Measurements from ENCODE around the gene PFDN1.

Gene PFDN1

DNA sequence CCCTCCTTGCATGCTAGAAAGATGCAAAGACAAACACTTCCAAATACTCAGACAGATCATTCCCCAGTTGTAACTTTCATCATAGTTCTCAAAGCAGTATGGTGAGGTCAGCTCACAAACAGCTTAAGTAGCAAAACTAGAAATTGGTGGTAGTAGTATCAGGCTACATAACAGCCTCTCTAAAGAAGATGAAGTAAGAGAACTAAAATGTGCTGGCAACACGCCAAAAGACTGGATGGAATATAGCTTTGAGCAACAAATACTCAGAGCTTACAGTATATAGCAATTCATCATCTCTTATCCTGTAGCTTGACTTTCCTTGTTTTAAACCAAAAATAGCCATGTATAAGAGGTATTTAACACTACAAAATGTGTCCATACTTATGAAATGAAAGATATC is 7.5 kb downstream of the PFDN1 start:
- peak; percentile 58 for DNase-seq

DNA sequence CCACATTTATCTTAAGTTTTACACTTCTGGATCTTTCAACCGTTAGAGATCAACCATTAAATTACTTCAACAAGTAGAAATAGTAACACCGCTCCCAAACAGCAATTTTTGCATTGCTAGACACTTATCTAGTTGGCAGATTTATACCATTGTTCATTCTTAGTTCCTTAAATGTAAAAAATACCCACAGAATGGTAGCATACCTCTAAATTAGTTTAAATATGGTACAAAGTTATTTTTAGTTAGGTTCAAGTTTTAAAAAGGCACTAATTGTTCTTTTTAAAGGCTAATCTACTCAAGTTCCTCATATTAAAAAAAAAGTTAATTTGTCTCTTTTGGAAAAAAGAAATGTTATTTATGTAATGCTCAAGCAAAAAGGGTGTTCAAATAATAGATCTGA is 8.1 kb downstream of the PFDN1 start:
- no peak for DNase-seq

DNA sequence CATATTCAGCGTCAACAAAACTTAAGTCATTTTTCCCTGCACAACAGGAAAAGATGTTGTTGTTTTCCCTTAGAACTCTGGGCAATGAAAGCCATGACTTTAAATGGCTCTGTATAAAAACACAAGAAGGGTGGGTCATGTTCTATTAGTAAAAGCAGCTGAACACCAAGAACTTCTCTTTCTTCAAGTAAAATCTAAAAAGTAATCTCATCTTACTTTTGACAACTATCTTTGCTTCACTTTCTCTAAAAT is 9.1 kb downstream of the PFDN1 start:
- DNase-seq = no peak

DNA sequence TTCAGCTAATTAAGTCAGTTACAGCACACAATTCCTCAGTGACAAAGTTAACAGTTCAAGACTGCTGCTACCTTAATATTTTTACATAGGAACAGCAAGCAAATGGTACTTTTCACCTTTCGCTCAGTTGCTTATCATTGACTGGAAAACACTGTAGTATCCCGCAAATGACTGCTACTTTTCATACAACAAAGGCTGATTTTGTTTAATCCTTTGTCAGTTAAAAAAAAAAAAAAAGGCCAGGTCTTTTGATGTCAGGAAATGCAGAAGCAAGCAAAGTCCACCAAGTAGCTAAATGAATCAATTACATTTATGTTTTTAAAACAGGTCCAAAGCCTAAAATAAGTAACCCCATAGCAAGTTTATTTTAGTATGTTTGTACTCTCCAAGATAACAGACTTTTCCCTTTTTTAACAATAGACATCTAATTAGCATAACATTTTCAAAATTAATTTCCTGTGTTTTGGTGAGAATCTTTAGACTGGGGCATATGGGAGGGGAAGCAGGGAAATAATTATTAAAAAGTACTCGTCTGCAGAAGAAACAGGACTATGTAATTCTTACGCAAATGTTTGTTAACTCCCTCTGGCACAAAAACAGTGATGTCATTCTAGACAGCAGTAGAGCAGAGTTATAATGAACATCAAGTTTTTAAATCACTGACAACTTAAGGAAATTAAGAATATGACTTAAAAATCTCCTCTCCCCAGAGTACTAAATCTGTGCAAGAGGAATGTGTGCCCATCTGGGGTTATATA is 9.6 kb downstream of the PFDN1 start:
- DNase-seq = no peak

DNA sequence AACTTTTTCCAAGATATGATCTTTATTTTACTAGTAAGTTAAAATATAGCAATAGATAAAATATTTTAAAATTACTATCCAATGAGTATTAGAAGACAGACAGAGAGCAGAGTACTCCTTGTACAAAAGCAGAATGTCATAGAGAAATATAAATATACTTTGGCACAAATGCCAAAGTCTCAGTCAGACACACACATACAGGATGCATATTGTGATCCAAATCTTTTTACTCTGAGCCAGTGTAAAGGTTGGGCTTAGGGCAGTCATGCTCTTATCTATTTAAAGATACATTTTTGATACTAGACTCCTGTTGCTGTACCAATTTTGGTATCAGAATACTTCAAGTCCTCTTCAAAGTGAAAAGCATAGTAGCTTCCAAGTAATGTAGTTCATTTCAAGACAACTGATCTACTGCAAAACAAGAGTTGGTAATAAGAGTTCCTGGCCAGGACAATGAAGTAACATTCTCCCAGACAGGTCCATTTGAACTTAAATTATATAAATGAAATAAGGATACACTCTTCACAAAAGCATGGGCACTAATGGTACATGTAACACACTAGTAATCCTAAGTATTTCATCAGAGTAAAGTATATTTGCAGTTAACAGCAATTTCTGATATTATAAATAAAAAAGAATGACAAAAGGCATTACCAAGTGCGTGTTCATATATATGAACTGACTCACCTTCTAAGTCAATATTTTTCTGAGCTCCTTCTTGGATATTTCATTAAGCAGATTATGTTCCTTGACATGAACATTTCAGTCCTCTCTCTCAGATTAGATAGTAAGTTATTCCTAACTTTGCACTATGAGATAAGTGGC is 10.5 kb downstream of the PFDN1 start:
- DNase-seq = no peak

DNA sequence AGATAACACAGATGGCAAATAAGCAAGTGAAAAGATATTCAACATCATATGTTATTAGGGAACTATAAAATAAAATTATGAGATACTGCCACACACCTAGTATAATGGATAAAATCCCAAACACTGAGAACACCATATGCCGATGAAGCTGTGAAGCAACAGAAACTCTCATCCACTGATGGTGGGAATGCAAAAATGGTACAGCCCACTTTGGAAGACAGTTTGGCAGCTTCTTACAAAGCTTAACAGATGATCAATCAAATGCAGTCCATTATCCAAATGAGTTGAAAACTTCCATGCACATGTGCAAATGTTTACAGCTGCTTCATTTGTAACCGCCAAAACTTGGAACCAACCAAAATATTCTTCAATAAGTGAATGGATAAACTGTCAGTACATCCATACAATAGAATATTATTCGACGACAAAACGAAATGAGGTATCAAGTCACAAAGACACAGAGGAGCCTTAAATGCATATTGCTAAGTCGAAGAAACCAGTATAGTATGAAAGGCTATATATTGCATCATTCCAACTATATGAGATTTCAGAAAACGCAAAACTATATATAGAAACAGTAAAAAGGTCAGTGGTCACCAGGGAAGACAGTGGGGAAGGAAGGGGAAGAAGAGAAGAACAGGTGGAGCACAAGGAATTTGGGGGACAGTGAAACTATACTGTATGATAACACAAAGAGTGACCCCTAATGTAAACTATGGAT is 14.9 kb downstream of the PFDN1 start:
- no peak for DNase-seq

DNA sequence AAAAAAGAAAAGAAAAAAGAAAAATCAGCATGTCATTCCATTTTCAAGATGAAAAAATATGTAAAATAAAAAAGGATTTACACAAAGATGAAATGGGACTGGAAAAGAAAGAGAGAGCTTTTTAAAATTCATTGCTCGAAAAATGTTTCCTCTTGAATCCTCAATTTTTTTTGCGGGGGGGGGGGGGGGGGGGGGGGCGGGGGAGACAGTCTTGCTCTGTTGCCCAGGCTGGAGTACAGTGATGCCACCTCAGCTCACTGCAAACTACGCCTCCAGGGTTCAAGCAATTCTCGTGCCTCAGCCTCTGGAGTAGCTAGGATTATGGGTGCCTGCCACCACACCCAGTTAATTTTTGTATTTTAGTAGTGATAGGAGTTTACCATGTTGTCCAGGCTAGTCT is 16.5 kb downstream of the PFDN1 start:
- no peak for DNase-seq

DNA sequence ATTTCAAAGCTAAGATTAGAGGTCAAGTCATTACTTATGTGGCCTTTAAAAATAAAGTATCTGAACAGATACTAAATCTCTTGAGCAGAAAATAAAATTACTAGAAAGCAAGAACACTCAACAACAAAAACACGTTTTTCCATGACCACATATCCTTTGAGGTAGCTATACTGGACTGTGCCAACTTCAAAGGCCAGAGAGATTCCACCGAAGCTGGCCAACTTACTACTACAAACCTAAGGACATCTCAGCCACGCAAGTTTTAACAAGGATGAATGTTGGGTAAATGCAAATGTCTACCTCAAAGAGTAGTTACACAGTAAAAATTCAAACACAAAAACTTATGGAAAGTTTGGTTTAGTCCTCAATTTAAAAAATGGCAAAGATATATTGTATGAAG is 18.9 kb downstream of the PFDN1 start:
- no peak for DNase-seq

DNA sequence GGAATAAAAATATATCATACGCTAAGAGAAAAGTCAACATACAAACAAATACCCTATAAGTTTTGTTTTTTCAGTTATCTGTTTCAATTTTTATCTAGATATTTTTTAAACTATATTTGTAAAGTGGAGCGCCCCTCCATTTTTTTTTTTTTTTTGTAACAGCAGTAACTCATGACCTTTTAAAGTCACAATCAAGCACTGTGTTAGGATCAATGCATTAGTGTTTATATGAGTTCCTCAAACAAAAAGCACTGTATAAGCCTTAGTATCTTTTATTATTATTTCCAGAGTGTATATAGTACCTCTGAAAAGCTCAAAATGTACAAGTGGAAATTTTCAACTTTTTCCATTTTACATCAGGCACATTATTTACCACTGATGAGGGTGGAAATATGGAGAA is 20.6 kb downstream of the PFDN1 start:
- DNase-seq = no peak

DNA sequence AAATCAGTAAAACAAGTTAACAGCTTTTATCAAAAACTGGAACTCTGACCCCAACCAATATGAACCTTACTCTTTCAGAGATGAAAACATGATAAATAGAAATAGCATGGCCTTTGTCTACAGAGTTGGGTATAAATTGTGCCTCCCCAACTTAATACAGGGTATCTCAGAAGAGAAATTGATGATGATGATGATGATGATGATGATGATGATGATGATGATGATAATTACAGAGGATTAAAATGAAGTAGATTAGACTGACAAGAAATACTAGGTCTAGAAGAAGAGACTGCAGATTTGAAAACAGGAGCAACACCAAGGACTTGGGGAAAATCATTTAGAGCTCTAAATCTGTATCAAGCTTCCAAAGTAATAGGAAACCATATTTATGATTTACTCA is 27.1 kb downstream of the PFDN1 start:
- DNase-seq = no peak

DNA sequence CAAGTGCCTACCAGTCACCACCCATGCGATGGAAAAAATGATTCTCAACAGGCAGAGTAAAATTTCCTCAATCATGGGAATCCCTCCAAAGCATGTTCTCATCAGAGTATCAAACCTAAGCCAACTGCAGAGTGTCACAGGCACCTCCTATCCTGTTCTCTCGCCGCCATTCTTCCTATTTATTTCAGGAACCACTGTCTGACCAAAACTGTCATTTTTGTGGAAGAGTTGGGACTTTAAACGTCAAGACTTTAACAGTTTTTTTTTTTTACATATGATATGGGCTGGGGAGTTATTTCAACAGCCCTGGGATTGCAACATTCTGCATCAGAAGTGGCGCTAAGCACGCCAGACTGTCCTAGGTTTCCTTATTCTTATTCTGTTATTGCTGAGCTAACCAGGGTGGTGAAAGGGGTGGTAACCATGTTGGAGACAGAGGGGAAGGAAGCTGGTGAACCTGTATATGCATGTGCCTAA is 29.5 kb downstream of the PFDN1 start:
- DNase-seq = no peak

DNA sequence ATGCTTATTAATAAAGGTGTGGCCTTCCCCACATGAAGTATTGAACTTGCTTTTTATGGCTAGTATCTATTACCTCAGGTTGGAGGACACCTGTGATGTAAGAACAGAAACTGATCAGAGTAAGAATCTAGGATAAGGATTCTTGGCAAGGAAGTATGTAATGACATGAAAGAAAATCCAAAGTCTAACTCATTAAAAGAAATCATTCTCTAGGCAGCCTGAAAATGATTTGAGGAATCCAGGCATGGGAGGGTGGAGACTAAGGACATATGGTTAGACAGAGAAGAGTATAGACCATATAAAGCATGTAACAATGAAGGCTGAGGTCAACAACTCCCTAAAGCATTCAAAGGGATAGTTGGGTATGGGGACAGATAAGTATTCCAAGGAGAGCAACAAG is 32.9 kb downstream of the PFDN1 start:
- no peak for DNase-seq

DNA sequence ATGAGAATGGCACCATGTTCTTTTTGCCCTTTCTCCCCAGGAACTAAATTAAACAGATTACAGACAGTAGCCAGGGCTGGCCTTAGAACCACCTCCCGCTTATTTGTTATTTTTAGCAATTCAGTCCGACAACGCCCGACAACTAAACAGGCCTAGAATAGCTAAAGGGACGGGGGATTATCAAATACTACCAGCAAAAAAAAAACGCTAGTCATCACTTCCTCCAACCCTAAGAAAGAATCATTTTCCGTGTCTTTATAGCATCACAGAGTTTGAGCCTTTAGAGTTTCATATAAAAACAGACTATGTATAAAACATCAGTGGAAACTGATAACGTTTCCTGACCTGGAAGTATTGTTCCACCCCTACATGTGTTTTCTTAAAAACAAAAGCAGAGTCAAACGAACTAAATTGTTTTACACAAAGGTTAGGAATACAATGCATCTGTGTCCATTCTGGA is 35.3 kb downstream of the PFDN1 start:
- DNase-seq = no peak

DNA sequence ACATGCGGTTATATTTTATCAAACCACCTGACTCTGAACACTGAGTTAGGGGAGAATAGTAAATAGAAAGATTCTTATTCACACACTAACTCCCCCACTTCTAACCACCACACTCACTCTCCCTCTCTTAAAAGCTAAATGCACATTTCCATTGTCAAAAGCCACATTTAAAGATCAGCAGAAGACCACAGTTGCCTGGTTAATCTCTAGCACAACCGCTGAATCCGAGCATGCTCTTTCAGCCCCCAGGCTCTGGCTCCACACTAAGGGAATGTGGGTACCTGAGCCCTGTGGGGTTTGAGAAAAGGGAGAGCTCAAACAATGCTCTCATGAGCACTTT is 35.7 kb downstream of the PFDN1 start:
- DNase-seq = no peak

DNA sequence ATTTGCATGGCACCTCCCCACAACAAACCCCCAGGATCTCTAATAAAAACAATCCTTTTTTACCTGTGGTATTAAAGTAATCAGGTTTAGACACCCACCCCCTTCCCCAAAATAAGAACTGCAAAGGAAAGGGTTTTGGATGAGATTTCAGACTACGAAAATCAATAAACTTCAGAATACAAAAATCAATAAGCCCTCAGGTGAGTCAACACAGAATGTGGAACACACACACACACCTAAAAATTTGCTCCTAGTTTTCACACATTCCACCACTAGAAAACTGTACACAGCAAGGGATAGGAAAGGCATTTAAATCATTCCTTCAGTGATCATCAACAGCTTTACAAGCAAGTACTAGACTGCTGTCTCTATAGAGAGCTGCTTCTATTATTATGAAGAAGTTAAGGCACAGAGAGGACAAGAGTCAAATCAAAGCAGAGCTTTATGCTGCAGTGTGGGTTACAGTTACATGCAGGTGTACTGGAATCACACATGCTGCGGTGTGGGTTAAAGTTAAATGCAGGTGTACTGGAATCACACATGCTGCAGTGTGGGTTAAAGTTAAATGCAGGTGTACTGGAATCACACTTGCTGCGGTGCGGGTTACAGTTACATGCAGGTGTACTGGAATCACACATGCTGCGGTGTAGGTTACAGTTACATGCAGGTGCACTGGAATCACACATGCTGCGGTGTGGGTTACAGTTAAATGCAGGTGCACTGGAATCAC is 36.3 kb downstream of the PFDN1 start:
- no peak for DNase-seq

DNA sequence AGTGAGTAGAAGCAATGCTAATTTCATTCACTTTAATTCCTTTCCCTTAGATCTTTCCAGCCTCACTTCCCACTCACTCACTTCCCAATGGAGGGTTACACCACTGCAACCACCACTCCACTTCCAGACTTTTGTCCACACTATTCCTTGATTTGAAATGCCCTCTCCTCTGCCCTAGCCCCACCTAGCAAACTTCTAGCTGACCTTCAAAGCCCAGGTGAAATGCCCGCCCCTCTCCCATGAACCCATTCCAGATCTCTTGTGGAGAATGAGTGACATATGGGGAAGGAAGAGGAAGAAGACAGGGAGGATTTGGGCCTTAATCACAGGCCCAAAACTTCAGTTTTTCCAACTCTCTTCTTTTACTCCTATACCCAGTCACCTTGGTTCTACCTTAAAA is 37.1 kb downstream of the PFDN1 start:
- no peak for DNase-seq

DNA sequence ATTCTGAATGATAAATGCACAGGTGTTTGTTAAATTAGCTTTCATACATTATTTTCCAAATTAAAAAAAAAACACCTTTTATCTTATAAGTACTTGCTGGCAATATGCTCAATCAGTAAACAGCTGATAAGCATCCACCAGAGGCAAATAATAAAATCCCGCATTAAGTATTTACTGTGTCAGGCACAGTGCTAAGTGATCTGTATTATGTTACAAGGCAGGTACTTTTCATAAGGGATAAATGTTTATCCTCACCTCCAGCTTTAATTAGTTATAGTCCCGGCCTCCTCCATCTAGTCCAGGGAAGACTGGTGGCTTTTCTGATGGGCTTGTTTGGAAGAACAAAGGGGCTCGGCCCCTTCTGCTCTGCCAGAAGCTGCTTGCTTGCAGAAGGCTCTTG is 40.1 kb downstream of the PFDN1 start:
- no peak for DNase-seq

DNA sequence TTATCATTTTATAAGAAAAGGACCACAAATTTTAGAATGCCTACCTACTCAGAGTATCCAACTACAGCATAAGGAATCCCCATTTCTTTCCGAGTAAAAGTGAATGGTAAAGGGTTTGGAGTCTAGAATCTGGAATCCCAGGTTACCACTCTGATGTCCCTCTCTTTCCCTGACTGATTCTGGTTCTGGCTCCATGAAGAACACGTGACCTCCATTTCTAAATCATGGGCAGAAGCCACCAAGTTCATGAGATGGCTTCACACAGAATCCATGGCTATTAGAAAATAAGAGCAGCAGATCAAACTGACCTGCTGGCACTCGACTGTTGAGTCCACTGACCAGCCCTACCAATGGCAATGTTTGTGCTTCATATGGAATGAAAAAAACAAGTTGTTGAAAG is 40.7 kb downstream of the PFDN1 start:
- no peak for DNase-seq

DNA sequence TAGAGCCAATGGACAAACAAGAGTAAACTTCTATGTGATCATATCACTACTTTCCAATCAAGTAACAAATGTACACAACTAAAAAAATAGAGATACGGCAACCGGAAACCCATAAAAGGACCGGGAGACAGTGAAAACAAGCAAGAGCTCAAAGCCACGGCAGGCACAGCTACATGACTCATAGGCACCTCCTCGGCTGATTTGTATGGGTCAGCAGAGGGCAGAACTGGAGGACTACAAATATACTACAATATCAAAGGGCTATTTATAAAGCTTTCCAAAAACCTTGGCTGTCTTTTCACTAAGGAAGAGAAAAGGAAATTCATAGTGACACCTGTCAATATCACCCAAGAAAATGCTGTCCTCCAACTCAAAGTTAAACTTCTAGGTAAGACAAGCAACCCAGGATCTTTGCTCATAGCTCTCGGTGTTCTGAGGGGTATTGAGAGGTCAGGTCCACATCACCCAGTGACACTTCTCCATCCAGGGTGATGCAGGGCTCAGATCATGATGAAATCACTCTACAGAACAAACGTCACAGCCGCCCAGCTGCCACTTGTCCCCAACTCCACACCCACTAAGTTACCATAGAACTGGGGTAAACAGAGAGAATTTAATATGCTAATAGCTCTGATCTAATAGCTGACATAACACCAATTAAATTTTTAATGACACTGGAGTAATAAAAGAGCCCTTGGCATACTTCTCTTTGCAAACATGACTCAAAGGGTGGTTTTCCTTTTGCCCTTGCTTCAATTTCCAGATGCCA is 41.3 kb downstream of the PFDN1 start:
- no peak for DNase-seq

DNA sequence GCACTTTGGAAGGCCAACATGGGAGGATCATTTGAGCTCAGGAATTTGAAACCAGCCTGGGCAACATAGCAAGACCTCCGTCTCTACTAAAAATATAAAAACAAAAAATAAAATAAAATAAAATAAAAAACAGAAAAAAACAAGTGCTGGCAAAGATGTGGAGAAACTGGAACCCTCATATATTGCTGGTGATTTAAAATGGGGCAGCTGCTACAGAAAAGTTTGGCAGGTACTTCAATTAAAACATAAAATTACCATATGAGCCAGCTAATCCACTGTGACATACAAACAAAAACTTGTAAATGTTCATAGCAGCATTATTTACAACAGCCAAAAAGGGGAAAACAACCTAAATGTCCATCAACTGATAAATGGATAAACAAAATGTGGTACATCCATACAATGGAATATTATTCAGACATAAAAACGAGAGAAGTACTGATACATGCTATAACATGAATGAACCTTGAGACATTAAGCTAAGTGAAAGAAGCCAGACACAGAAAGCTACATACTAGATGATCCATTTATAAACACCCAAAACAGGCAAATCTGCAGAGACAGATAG is 42.7 kb downstream of the PFDN1 start:
- no peak for DNase-seq

DNA sequence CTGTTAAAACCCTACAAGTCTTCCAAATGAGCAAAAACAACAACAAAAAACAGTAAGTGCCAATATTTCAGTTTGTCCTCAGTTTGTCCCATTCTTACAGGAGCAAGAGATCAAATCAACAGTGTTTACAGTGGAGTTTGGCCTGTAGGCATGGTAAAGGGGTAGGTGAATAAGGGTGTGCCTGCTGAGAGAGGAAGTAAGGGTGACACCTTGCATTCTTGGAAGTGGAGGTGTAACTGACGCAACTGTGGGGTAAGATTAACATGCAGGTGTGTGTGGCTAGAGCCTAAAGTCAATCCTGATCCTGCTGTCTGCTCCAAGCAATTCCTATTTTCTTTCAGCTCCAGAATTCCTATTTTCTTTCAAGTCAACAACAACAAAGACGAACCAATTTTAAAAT is 43.4 kb downstream of the PFDN1 start:
- DNase-seq = no peak

DNA sequence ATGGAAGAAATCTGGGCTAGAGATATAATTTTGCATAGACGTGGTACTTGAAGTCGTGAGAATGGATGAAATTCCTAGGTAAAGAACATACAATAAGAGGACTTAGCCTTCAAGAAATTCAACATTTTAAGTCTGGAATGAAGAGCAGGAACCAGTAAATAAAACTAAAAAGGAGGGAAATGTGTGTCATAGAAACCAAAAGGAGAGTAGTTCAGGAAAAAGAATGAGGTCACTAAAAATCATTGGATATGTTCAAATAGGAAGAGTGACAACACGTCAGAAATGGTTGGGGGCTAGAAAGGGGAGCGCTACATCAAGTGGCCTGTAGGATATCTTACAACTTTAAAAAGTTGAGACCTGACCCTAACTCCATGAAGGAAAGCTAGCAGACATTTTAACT is 44.0 kb downstream of the PFDN1 start:
- no peak for DNase-seq
